H9 (cell line): ENCODE data around the gene PLPP2. TPM values are rescaled to one million over a fixed set of nuclear protein-coding genes. Genes with fewer than 3 reads are reported as not detected.

Source experiments
- DNase-seq: peaks from one replicate; pipeline ENCODE4 v3.0.0-alpha.2; 2017
- H2AFZ ChIP-seq: one replicate; pipeline ENCODE4 v1.6.1; 2013; ENCODE audit warnings: mild to moderate bottlenecking, low read length, control low read depth, moderate library complexity
- H2AK5ac ChIP-seq: 2 replicates; pipeline ENCODE4 v1.6.1; 2013; ENCODE audit warnings: low read length, control low read depth, mixed read lengths; ENCODE audit not compliant: insufficient read length
- H2BK120ac ChIP-seq: one replicate; pipeline ENCODE4 v1.6.1; 2013; ENCODE audit warnings: low read depth, mild to moderate bottlenecking, low read length, control low read depth, inconsistent platforms; ENCODE audit not compliant: poor library complexity, severe bottlenecking
- H2BK12ac ChIP-seq: 2 replicates; pipeline ENCODE4 v1.6.1; 2013; ENCODE audit warnings: low read length, control low read depth, mixed read lengths, low read depth; ENCODE audit not compliant: insufficient read length
- H2BK15ac ChIP-seq: 2 replicates; pipeline ENCODE4 v1.6.1; 2013; ENCODE audit warnings: low read depth, low read length, control low read depth
- H2BK20ac ChIP-seq: one replicate; pipeline ENCODE4 v1.6.1; 2013; ENCODE audit warnings: low read depth, mild to moderate bottlenecking, low read length, control low read depth, inconsistent platforms; ENCODE audit not compliant: poor library complexity, severe bottlenecking
- H2BK5ac ChIP-seq: 2 replicates; pipeline ENCODE4 v1.6.1; 2013; ENCODE audit warnings: low read length, control low read depth, mixed read lengths; ENCODE audit not compliant: insufficient read length
- H3K14ac ChIP-seq: 2 replicates; pipeline ENCODE4 v1.6.1; 2013; ENCODE audit warnings: low read length, control low read depth; ENCODE audit not compliant: insufficient read depth
- H3K18ac ChIP-seq: 2 replicates; pipeline ENCODE4 v1.6.1; 2013; ENCODE audit warnings: low read depth, mild to moderate bottlenecking, mixed read lengths, low read length, control low read depth; ENCODE audit not compliant: insufficient read length
- H3K23ac ChIP-seq: 2 replicates; pipeline ENCODE4 v1.6.1; 2013; ENCODE audit warnings: low read length, control low read depth, mixed read lengths, low read depth; ENCODE audit not compliant: insufficient read length
- H3K23me2 ChIP-seq: 2 replicates; pipeline ENCODE4 v1.6.1; 2013; ENCODE audit warnings: low read depth, mild to moderate bottlenecking, mixed read lengths, low read length, control low read depth; ENCODE audit not compliant: insufficient read length, poor library complexity, severe bottlenecking
- H3K27ac ChIP-seq: 2 replicates; pipeline ENCODE4 v1.5.1; 2013; ENCODE audit warnings: low read length, control low read depth, mixed read lengths, low read depth; ENCODE audit not compliant: insufficient read length
- H3K27me3 ChIP-seq: 2 replicates; pipeline ENCODE4 v1.6.1; 2013; ENCODE audit warnings: low read length, control low read depth, inconsistent platforms; ENCODE audit not compliant: insufficient read depth
- H3K4ac ChIP-seq: 2 replicates; pipeline ENCODE4 v1.6.1; 2013; ENCODE audit warnings: low read depth, mild to moderate bottlenecking, control low read depth, inconsistent platforms, low read length, moderate library complexity
- H3K4me1 ChIP-seq: 2 replicates; pipeline ENCODE4 v1.6.1; 2013; ENCODE audit warnings: low read length, control low read depth, inconsistent platforms; ENCODE audit not compliant: insufficient read depth
- H3K4me2 ChIP-seq: 2 replicates; pipeline ENCODE4 v1.6.1; 2013; ENCODE audit warnings: low read length, control low read depth, mixed read lengths; ENCODE audit not compliant: insufficient read length, insufficient read depth
- H3K56ac ChIP-seq: 2 replicates; pipeline ENCODE4 v1.6.1; 2013; ENCODE audit warnings: low read depth, mild to moderate bottlenecking, mixed read lengths, low read length, control low read depth; ENCODE audit not compliant: insufficient read length
- H3K79me1 ChIP-seq: 2 replicates; pipeline ENCODE4 v1.6.1; 2013; ENCODE audit warnings: low read depth, mild to moderate bottlenecking, moderate library complexity, low read length, control low read depth, inconsistent platforms; ENCODE audit not compliant: insufficient read depth, poor library complexity, severe bottlenecking
- H3K79me2 ChIP-seq: 2 replicates; pipeline ENCODE4 v1.6.1; 2013; ENCODE audit warnings: low read length, control low read depth, inconsistent platforms; ENCODE audit not compliant: insufficient read depth
- H3K9ac ChIP-seq: 2 replicates; pipeline ENCODE4 v1.6.1; 2013; ENCODE audit warnings: low read length, control low read depth, mixed read lengths; ENCODE audit not compliant: insufficient read length; ENCODE audit errors: extremely low read depth
- H3K9me3 ChIP-seq: one replicate; pipeline ENCODE4 v1.6.1; 2013; ENCODE audit warnings: low read depth, low read length, inconsistent platforms; ENCODE audit not compliant: control insufficient read depth
- H3T11ph ChIP-seq: one replicate; pipeline ENCODE4 v1.6.1; 2013; ENCODE audit warnings: mild to moderate bottlenecking, low read length, control low read depth, inconsistent platforms
- H4K20me1 ChIP-seq: one replicate; pipeline ENCODE4 v1.6.1; 2013; ENCODE audit not compliant: control insufficient read depth, insufficient read length, insufficient read depth
- H4K5ac ChIP-seq: 2 replicates; pipeline ENCODE4 v1.6.1; 2013; ENCODE audit warnings: low read depth, mild to moderate bottlenecking, mixed read lengths, low read length, control low read depth; ENCODE audit not compliant: insufficient read length
- H4K8ac ChIP-seq: replicated peaks from 2 replicates; pipeline ENCODE4 v1.6.1; 2013; ENCODE audit warnings: low read length, control low read depth, mixed read lengths, low read depth; ENCODE audit not compliant: insufficient read length
- H4K91ac ChIP-seq: 2 replicates; pipeline ENCODE4 v1.6.1; 2013; ENCODE audit warnings: low read depth, mild to moderate bottlenecking, moderate library complexity, mixed read lengths, low read length, control low read depth; ENCODE audit not compliant: insufficient read length
- H3K27ac Mint-ChIP-seq, 3 experiments: 2 replicates in 2 of 3; 3 replicates in 1 of 3; pipeline ENCODE4 v1.8.0; 2020 to 2021; ENCODE audit warnings: mixed read lengths in 3 of 3, mild to moderate bottlenecking in 1 of 3, moderate library complexity in 1 of 3
- H3K27me3 Mint-ChIP-seq: 2 replicates; pipeline ENCODE4 v1.8.0; 2021; ENCODE audit warnings: low read depth, mild to moderate bottlenecking, moderate library complexity, mixed read lengths
- H3K36me3 Mint-ChIP-seq, 3 experiments: 2 replicates in 2 of 3; 3 replicates in 1 of 3; pipeline ENCODE4 v1.8.0; 2020 to 2021; ENCODE audit warnings: low read depth in 3 of 3, mixed read lengths in 3 of 3; ENCODE audit not compliant: insufficient read depth in 1 of 3
- H3K4me1 Mint-ChIP-seq, 2 experiments: 2 replicates each; pipeline ENCODE4 v1.8.0; 2020; ENCODE audit warnings: mixed read lengths in 2 of 2
- H3K4me3 Mint-ChIP-seq, 2 experiments: 2 replicates in 1 of 2; 3 replicates in 1 of 2; pipeline ENCODE4 v1.8.0; 2020 to 2021; ENCODE audit warnings: mild to moderate bottlenecking in 2 of 2, mixed read lengths in 2 of 2, moderate library complexity in 1 of 2
- H3K9me3 Mint-ChIP-seq, 2 experiments: 2 replicates in 1 of 2; 3 replicates in 1 of 2; pipeline ENCODE4 v1.8.0; 2020; ENCODE audit warnings: mild to moderate bottlenecking in 2 of 2, mixed read lengths in 2 of 2, moderate library complexity in 1 of 2
- CTCF ChIP-seq: fragments of 200-600 bp; sonication (generic); conservative IDR thresholded peaks from 3 replicates; pipeline ENCODE4 v1.8.0; 2021; ENCODE audit warnings: antibody characterized with exemption, mild to moderate bottlenecking
- WGBS: extraction: QIAGEN DNeasy Blood & Tissue Kit; methylation state at CpG from one replicate; pipeline ENCODE4 v1.1.7; 2013; ENCODE audit warnings: missing lambda C conversion rate, low lambda C conversion rate, mixed read lengths; ENCODE audit not compliant: insufficient read length; ENCODE audit errors: extremely low coverage; 5-methylcytosine and 5-hydroxymethylcytosine counted together
- total RNA-seq: library from RNA; stranded (reverse); gene quantifications from 2 replicates; pipeline ENCODE4 v1.2.1, GENCODE V29; 2021

Gene PLPP2
- total RNA-seq, 1 experiment from 2014 or later, result 143 TPM

GRCh38 chr19:330503-330902 is 39.3 kb upstream of the PLPP2 start:
- no peak for DNase-seq
- Histone ChIP-seq H3K27ac (no peak overlapping the region), H3K9ac (no peak overlapping the region), H2AK5ac (no peak overlapping the region), H3K4me2 (no peak overlapping the region), H2BK20ac (no peak overlapping the region), H3K9me3 (no peaks in the 10 kb centered on the region), H3K79me2 (peaks cover 12% of the 10 kb centered on the region; the same call in 1 of the 2 replicates), H3K4me1 (no peaks in the 10 kb centered on the region), H3K23ac (no peak overlapping the region), H3K56ac (no peak overlapping the region), H3K79me1 (peaks cover 8% of the 10 kb centered on the region), H2BK5ac (no peak overlapping the region), H4K8ac (no peak overlapping the region), H4K20me1 (no peaks in the 10 kb centered on the region), H4K5ac (no peak overlapping the region), H3K14ac (no peak overlapping the region), H2BK12ac (no peak overlapping the region), H3K18ac (no peak overlapping the region), H4K91ac (no peak overlapping the region), H3K4ac (no peak overlapping the region), H2AFZ (no peak overlapping the region), H3K23me2 (no peaks in the 10 kb centered on the region), H3T11ph (no peak overlapping the region), H3K27me3 (no peaks in the 10 kb centered on the region), H2BK120ac (no peak overlapping the region), H2BK15ac (no peak overlapping the region)
- Mint-ChIP-seq H3K9me3 (peaks cover 6 to 10% of the 10 kb centered on the region in 2 experiments; a peak in 4 of 5 replicates), H3K27me3 (no peaks in the 10 kb centered on the region), H3K36me3 (peaks cover 60 to 77% (median 69%) of the 10 kb centered on the region in 3 experiments), H3K4me3 (no peak overlapping the region; a peak in 1 of 5 replicates), H3K27ac (no peak overlapping the region), H3K4me1 (no peaks in the 10 kb centered on the region)
- no peak for TF ChIP-seq CTCF
- no CpG with 5 or more reads among the region's 8 CpGs for WGBS
